ENCODE data around the gene SCN2B.

GRCh38 chr11:118172356-118172755 is 4.1 kb downstream of the SCN2B start:
- TF ChIP-seq EZH2phosphoT487 (IDR thresholded peaks at IDR 0.05; ENCODE audit: insufficient read depth, low read depth) = no peak
- TF ChIP-seq EZH2 (IDR thresholded peaks at IDR 0.05; ENCODE audit: insufficient read depth, poor library complexity, severe bottlenecking) = no peak
